B cell (primary cell): Measurements from ENCODE around the gene TEFM.

ENCODE experiments used
- CTCF ChIP-seq: fragments of 200-600 bp; IDR thresholded peaks from one replicate; pipeline ENCODE4 v1.8.0; 2022; ENCODE audit warnings: antibody characterized with exemption, mild to moderate bottlenecking
- EZH2 ChIP-seq: IDR thresholded peaks from 2 replicates; pipeline ENCODE4 v1.6.1; 2012; ENCODE audit warnings: borderline replicate concordance, low read depth, mild to moderate bottlenecking, moderate library complexity, low read length; ENCODE audit not compliant: insufficient read depth, poor library complexity, severe bottlenecking

GRCh38 chr17:30915833-30916611, 10.0 kb upstream of the TEFM start:
- no peak for TF ChIP-seq CTCF
- no peak for TF ChIP-seq EZH2
